AG04449 (cell line): ENCODE data around the gene GMPPA.
A peak's percentile ranks its signal among the peaks of the same experiment; 100 is the strongest.

Experiments
- CTCF ChIA-PET: fragments of 350-600 bp; formaldehyde crosslinking; extraction: SDS; loops from one replicate; lab custom pipeline; 2021; ENCODE audit warnings: antibody characterized with exemption; lab: Yijun Ruan, JAX
- POLR2A ChIA-PET: fragments of 400-600, 350-600 bp; formaldehyde crosslinking; extraction: SDS; loops from one replicate; lab custom pipeline; 2020; ENCODE audit warnings: antibody characterized with exemption, inconsistent platforms; lab: Yijun Ruan, JAX
- DNase-seq: peaks from one replicate; pipeline ENCODE4 v3.0.0-alpha.2; 2010; ENCODE audit warnings: low read depth, low spot score
- H3K4me3 ChIP-seq: 2 replicates; pipeline ENCODE4 v1.5.1; 2011; ENCODE audit warnings: low read depth, mild to moderate bottlenecking, control low read depth, low read length
- CTCF ChIP-seq: IDR thresholded peaks from one replicate; pipeline ENCODE4 v1.5.1; 2011; ENCODE audit warnings: mild to moderate bottlenecking, moderate library complexity, low read length, control low read depth, inconsistent platforms; ENCODE audit not compliant: insufficient read depth; ENCODE audit errors: missing control alignments

Gene GMPPA

DNA sequence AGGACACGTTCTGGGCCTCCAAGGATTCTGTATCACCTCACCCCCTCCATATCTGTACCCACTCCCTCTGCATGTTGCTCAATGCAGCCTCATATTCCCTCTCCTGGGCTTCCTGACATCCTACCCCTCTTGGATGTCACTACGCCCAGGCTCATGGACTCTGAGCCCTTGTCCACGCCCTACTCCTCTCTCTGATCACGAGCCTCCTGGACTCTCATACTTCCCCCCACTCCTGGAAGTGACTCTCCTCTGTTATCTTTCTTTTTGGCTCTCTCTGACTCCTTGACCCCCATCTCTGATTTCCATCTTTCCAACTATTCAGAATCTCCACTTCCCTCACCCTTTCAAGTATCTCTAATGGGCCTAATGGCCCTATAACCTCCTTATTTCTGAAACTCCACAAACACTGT is 47.3 kb downstream of the GMPPA start:
- CTCF ChIA-PET = interaction anchor here (1.6 to 10.5 kb wide), 3 partner anchors 15 to 98 kb away, joined by 19 to 206 read pairs (median 147); no protein-coding TSS in a partner anchor
- no peak for TF ChIP-seq CTCF
- no peak overlapping the region for H3K4me3 ChIP-seq
- POLR2A ChIA-PET = interaction anchor here (0.7 kb wide), 1 partner anchor 11 kb away, joined by 3 read pairs; no protein-coding TSS in a partner anchor
- DNase-seq = no peak

DNA sequence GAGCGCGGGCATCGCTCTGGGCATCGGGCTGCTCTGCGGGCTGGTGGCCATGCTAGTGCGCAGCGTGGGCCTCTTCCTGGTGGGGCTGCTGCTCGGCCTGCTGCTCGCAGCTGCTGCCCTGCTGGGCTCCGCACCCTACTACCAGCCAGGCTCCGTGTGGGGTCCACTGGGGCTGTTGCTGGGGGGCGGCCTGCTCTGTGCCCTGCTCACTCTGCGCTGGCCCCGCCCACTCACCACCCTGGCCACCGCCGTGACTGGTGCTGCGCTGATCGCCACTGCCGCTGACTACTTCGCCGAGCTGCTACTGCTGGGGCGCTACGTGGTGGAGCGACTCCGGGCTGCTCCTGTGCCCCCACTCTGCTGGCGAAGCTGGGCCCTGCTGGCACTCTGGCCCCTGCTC is 48.9 kb downstream of the GMPPA start:
- ChIA-PET POLR2A (no interaction called here), CTCF (interaction anchor here (2.1 to 7.0 kb wide), 2 partner anchors 14 to 142 kb away, joined by 9 to 72 read pairs; no protein-coding TSS in a partner anchor)
- no peak for TF ChIP-seq CTCF
- DNase-seq = no peak
- no peak overlapping the region for H3K4me3 ChIP-seq

- DNase-seq = no peak
- ChIA-PET POLR2A (no interaction called here), CTCF (interaction anchor here (2.1 to 7.0 kb wide), 2 partner anchors 13 to 140 kb away, joined by 9 to 72 read pairs; no protein-coding TSS in a partner anchor)
- no peak for TF ChIP-seq CTCF
- H3K4me3 ChIP-seq = no peak overlapping the region
Observed at GRCh38 chr2:219548990-219549389, 50.3 kb downstream of the GMPPA start.

GRCh38 chr2:219549619-219550018 is 50.9 kb downstream of the GMPPA start:
- H3K4me3 ChIP-seq = no peak overlapping the region
- DNase-seq = no peak
- CTCF ChIA-PET = interaction anchor here (2.1 to 7.0 kb wide), 2 partner anchors 12 to 140 kb away, joined by 9 to 72 read pairs; no protein-coding TSS in a partner anchor
- POLR2A ChIA-PET = interaction anchor here (0.6 kb wide), 1 partner anchor 88 kb away, joined by 3 read pairs; no protein-coding TSS in a partner anchor
- TF ChIP-seq CTCF = no peak

GRCh38 chr2:219551441-219552381 is 53.0 kb downstream of the GMPPA start:
- DNase-seq = no peak
- H3K4me3 ChIP-seq = peak overlapping the region; percentile 73
- TF ChIP-seq CTCF = no peak
- POLR2A ChIA-PET = interaction anchor here (0.7 to 2.0 kb wide), 5 partner anchors 8 to 53 kb away, joined by 3 to 9 read pairs (median 7); partner anchors contain the start of genes CHPF, GMPPA, INHA and OBSL1
- CTCF ChIA-PET = interaction anchor here (0.9 to 7.0 kb wide), 10 partner anchors 9 to 149 kb away, joined by 3 to 72 read pairs (median 7); no protein-coding TSS in a partner anchor
